Activated T-cell treated with anti-CD3 and anti-CD28 coated beads, Interleukin-2, amount 50 U/mL, for 48 hours (primary cell): Measurements from ENCODE around the gene SCRT2.
"Not testable (repeated sequence)": the region's sequence is repeated elsewhere in the genome, so short reads cannot be mapped to it uniquely, and the experiment has no call there.

ENCODE experiments used
- DNase-seq, 2 experiments: peaks; one replicate each; pipeline ENCODE4 v3.0.0-alpha.2; 2020

The SCRT2 gene

DNA sequence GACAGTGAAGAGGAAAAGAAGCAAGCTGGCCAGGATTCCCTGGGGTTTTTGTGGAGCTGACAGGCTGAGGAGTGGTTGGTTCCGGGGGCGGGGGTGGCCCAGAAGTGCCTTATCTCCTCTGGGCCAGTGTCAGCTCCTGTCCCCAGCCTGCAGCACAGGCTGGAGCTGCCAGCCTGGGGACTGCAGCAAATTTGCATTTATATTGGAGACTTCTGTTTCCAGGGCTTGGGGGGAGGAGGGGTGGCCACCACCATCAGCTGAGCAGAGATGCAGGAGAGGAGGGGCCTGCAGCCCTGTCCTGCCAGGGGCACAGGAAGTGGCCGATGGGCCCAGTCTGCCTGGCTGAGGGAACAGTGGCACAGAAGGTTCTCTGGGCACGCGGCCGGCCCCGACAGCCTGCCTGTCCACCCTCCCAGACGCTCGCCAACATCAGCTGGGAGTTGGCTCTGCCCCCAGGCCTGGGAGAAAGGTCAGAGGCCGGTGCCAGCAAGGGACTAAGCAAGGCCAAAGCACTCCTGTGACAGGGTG, 24.3 kb upstream of the SCRT2 start:
- no peak for DNase-seq

DNA sequence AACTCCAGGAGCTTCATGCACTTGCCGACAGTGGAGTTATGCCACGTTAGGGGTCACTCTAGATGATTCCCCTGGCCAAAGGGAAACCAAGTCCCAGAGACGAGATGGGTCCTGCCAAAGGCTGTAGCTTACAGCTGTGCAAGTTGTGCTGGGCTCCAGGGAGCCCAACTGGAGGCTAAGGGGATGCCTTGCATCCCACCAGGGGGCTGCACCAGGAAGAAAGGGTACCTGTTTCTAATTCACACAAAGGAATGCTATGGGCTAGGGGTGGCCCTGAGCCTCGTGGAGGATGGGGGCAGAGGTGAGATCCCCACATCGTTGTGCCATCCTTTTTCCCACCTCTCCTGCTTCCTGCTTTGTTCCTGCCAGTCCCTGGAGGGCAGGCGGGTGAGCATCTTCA, 23.7 kb upstream of the SCRT2 start:
- no peak for DNase-seq

DNA sequence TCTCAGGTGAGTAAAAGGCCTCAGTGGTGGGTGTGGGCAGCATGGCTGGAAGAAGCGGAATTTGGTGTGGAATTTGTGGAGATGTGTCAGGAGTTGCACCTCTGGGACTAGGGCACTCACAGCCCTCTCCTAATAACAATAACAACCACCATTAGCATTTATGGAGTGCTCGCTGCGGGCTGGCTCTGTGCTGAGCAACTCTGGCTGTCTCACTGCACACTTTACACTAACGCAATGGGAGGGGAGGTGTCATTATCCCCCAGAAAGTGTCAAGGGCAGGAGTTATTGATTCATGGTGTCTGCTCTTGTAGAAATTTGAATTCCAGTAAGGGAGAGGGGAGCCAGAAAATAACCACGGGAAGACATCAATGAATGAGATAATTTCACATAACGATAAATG, 22.7 kb upstream of the SCRT2 start:
- DNase-seq: no peak

DNA sequence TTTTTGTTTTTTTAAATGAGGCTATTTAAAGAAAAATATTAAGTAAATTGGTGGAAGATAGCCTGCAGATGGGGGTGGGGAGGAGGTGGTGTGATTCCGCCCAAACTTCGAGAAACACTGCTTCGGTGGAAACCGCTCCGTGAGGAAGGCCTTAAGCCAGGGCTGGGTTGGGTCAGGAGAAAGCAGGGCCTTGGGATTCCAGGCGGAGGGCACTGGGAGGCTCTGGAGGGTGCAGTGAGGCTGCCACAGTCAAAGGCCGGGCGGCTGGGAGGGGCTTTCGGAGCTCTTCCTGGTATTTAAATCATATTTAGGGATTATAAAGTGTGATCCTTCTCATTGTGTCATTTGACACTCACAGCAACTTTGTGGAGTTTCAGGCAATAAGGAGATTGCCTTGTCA, 22.2 kb upstream of the SCRT2 start:
- DNase-seq: no peak

DNA sequence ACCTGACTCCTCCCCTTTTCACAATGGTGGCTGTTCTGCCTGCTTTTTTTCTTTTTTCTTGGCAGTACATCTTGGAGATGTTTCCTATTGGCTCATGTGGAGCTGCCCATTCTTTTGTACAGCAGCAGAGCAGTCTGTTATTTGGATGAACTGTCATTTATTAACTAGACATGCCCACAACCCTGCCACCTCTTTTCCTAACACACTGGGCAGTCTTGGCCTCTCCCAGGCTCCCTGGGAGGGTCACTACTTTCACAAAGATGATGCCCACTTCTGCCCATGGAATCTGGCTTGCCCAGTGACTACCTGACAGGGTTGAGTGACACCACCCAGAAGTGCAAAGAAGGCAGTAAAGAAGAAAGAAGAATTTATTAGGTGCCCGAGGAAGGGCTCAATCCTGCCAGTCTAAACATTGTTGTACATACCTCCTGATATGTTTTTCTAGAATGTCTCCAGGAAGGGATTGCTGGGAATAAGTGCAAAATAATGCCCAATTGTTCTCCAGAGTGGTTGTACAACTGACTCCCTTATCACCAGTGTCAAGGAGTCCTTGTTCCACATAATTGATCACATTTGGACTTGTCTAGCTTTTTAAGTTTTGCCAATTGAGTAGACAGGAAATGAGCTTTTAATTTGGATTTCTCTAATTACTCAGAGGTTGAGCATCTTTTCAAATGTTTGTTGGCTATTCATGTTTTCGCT, 19.7 kb upstream of the SCRT2 start:
- DNase-seq: no peak

DNA sequence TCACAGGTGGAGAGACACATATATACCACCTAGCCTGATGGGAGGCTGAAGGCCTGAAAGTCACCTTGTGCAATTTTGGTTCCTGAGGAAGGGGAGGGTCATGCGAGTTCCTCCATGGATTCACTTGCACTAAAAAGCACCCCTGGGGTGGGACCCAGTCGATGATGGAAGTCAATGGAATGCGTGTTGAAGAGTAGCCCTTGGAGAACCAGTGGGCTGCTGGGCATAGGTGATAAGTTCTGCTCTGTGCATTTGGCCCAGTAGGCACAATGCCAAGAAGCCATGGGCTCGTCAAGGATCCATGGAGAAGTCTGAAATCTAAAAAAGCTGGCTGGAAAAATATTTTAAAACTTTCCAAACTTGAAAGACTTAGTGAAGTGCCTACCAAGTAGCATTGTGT, 18.9 kb upstream of the SCRT2 start:
- no peak for DNase-seq

DNA sequence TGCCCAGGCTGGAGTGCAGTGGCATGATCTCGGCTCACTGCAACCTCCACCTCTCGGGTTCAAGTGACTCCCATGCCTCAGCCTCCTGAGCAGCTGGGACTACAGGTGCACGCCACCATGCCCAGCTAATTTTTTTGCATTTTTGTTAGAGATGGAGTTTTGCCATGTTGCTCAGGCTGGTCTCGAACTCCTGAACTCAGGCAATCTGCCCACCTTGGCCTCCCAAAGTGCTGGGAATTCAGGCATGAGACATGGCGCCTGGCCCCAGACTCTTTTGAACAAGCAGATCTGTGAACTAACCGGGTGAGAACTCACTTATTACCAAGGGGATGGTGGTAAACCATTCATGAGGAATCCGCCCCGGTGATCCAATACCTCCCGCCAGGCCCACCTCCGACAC, 18.2 kb upstream of the SCRT2 start:
- not testable (repeated sequence) for DNase-seq

DNA sequence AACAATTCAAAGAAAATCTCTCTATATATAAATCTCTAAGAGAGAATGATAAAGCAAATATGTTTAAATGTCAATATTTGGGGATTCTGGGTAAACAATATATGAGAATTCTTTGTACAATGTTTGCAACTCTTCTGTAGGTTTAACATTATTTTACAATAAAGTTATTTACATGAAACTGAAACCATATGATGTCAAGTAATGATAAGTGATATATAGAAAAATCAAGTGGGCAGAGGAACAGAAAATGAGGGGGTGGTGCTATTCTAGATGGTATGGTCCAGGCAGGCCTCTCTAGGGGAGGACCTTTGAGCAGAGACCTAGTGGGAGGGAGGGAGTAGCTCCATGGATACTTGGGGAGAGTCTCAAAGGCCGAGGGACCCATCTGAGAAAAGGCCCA, 16.4 kb upstream of the SCRT2 start:
- no peak for DNase-seq

DNA sequence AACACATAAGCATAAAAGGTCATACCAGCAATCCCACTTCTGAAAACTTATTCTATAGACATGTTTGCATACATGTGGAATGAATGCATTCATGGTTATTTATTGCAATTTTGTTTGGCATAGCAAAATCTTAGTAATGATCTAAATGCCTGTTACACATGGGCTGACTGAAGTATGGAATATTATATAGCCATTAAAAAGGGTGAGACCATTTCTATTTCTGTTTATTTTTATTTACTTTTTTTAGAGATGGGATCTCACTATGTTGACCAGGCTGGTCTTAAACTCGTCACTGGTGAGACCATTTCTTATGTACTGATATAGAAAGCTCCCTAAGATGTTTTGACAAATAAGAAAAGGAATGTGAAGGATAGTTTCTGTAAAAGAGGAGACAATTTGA, 14.3 kb upstream of the SCRT2 start:
- no peak for DNase-seq

DNA sequence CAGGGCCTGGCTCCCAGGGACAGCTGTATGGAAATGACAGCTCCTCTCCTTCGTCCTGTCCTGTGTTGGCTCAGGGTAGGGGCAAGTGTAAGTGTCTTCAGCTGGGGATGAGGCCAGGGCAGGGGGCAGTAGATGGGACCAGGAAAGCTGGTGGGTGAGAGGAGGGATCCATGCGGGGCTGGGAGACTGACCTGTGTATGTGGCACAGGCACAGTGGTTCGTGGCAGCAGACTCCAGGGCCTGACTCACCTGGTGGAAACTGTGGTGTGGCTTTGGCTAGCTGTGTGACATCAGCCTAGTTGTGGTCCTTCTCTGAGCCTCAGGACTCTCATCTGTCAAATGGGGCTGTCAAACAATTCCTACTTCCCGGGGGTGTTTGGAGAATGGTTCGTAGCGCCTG, 13.7 kb upstream of the SCRT2 start:
- DNase-seq: no peak

DNA sequence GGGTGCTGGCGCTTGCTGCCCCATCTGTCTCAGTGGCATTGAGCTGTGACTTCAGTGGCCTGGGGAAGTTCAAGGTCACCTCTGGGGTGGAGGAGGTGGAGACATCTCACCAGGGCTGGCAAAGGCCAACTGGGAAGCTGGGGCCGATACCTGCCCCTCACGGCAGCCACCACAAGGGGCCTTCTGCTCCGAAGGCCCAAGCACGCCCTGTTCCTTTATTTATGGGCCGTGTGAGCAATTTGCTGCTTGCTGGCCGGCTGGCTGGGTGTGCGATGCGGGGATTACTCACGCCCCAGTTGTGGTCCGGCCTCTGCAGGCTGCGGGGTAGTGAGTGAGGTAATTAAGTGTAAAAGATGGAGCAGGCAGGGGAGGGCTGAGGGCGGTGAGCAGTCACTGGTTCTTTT, 13.2 kb upstream of the SCRT2 start:
- no peak for DNase-seq

DNA sequence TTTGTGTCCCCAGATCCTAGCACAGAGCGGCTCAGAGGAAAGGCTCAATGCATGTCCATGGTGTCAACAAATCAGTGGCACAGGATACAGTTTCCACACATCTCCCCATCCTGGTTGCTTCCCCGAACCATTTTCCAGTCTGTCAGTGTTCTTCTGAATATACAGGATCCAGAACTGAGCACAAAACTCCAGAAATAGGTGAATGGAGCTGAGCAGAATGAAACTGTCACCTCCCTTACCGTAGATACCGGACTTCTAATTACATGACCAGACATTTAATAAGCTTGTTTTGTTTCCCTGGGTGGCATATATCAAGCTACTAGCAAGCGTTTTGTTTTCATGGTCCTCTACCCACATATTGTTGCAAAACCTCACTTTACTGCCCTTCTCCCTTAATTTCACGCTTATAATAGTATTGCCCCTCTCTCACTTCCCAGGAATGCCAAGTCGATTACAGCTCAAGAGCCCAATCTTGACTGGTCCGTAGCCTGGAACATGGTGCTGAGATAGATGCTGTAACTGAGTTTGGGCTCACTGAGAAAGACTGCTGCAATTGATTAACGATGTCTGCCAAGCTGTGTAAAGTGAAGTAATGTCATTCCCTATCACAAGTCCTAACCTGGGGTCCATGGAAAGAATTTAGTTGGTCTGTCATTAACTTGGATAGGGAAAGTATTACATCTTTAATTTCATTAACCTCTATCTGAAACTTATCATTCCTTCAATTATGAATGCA, 12.0 kb upstream of the SCRT2 start:
- no peak for DNase-seq

DNA sequence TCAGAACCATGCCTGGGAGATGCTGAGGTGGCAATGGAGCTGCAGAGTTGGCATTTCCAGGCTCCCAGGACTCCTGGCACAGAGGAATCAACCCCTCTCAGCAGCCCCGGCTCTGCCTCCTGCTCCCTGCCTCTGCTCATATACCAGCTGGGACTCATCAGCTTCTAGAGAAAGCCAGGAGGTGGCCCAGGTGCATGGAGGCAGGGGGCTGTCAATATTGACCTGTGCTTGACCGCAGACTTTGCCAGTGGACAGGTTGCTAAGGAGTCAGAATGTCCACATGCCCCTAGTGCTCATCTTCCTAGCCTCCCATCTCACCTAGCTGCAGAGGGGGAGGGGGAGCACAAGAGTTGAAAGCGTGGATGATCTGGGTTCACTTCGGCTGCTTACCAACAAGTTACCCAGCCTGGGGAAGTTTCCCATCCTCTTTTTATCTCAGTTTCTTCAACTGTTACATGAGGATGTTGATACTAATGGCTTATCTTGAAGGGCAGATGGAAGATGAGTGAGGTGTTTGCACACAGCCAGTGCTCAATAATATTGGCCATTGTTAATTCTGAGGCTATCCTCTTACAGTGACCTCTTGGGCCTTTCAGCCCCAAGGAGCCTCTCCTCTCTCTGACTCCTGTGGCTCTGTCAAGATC, 9.2 kb upstream of the SCRT2 start:
- DNase-seq: no peak

DNA sequence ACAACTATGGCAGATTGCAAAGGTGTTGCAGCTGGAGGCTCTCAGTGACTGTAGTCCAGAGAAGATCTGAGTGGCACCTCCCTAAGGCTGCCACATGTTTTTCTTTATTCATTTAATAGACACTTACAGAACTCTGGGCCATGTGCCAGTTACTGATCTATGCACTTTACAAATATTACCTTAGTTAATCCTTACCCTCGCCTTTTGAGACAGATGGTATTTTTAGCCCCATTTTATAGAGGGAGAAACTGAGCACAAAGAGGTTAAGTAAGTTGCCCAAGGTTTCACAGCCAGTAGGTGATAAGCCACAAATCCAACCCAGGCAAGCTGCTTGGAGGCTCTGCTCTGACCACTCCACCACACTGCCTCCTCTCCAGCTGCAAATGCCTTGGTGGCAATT, 6.5 kb upstream of the SCRT2 start:
- DNase-seq: no peak

DNA sequence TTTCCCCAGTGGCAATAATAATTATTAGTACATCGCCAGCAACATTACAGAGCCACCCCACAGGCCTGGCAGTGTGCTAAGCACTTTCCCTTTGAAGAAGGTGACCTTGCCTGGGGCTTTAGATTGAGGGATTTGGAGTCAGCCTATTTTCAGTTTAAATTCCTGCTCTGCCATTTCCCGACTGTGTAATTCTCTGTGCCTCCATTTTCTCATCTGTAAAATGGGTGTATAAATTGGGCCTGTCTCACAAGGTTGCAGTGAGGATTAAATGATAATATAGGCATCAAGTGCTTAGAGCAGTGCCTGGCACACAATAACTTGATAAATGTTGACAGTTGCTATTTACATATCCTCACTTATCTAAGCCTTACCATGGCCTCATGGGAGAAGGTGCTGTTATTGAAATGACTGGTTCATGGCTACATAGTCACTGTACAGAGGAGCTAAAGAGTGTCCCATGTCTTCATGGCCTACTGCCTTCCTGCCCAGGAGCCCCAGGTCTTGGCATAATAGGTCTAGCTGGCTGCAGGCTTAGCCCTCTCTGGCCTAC, 5.1 kb upstream of the SCRT2 start:
- DNase-seq: no peak

DNA sequence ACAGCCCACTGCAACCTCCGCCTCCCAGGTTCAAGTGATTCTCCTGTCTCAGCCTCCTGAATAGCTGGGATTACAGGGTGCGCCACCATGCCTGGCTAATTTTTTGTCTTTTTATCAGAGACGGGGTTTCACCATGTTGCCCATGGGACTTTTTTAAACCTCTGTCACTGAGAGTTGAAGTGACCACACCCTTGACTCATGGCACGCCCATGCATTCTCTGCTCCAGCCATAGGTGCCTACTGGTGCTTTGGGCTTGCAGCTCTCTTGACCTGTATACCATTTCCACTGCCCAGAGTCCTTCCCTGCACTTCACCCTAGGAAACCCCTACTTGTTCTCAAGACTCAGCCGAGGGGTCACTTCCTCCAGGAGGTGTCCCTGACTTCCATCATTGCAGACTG, 2.4 kb upstream of the SCRT2 start:
- DNase-seq: no peak

DNA sequence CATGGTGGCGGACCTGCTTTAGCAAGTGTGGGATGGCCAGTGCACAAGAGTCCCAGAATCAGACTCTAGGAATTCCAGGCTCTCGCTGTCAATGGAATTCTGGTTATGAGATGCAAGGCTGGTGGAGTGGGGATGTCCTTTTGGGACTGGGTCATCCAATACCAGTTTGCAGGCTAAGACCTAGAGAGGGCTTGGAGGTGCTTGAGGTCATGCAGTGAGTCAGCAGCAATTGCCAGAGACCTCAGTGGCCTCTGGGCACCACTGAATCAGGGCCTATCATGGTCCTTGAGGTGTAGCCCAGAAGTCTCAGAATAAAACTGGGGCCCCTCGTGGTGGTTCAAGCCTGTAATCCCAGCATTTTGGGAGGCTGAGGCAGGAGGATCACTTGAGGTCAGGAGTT, 1.4 kb upstream of the SCRT2 start:
- no peak for DNase-seq

DNA sequence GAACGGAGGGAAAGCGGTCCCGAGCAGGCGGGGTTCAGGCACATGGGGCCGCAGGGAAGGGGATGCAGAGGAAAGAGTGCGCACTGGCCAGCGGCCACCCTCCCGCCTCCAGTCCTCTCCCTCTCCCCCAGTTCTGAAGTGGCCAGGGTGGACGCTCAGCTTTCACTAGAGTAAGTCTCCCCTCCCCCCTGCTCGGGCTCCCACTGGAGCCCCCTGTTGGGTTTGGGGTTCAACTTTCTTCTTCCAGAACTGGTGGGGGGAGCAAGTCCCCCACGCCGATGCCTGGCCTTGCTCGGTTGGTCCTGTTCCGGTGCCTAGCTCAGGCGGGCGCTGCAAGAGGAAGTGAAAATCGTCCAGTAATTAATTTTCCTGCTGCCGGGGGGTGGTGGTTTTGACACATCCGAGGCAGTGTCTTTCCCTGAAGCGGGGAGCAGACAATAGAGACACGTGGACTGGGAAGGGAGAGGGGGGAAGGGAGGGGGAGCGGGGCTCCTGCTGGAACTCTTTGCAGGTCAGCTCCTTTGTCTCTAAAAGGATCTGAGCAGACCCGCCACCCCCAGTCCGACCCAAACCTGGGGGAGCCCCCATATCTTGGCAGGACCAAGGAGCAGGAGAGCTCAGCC, 824 bp upstream of the SCRT2 start:
- DNase-seq: no peak

DNA sequence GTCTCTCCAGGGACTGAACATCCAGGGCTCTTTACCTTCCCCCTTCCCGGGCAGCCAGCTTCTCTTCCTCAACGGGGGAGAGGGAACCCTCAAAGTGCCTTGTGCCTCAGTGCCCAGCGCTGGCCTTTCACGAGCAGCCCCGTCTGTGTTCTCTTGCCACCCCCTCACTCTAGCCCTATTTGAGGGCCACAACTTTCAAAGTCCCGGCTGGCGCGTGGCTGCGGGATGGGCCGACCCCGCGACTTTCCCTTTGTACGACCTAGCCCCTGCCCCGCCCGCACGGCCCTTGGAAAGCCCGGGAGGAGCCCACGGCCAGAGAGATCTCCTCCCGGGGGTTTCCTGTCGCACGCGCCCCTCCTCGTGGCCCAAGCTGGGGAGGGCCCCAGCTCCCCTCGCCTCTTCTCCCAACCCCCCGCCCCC, 559 bp downstream of the SCRT2 start:
- no peak for DNase-seq

DNA sequence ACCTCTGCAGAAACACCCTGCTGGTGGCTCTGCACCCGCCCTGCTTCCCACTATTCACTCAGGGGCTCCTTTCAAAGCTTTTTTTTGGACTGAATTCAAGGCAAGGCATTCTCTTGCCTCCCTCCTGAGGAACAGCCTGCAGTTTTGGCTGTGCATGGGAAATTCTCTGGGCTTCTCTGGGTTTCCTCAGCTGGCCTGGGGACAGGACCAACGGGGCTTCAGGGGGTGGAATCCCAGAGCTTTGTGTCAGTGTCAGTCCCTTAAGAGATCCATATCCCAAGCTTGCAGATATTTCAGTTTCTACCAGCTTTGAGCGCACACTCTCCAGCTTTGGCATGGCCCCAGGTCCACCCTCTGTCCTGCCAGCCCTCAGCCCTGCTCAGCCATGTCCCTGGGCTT, 2.0 kb downstream of the SCRT2 start:
- DNase-seq: no peak

DNA sequence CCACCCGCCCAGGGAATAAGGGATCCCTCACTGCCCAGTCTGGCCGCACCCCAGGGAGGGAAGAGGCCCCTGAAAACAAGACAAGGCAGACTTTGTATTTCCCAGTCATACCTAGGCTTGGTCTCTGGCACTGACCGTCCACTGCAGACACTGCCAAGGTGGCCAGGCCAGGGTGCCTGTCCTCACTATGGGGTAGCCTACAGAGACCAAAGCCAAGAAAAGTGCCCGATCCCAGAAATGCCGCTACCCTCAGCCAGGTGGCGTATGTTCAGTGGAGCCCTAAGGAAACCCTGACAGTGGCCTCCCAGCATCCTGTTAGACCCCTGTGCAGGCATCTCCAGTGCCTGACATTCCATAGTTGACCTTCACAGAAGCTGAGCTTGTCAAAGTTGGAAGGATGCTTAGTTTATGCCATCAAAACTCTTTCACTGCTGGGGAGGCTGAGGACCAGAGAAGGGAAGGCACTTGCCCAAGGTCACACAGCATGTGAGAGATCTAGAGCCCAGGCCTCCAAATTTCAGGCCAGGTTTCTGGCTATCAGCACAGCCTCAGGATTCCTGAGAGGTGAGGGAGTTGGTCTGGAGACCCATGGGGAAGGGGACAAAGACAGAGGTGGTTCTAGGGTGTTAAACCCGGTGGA, 2.5 kb downstream of the SCRT2 start:
- DNase-seq: no peak

DNA sequence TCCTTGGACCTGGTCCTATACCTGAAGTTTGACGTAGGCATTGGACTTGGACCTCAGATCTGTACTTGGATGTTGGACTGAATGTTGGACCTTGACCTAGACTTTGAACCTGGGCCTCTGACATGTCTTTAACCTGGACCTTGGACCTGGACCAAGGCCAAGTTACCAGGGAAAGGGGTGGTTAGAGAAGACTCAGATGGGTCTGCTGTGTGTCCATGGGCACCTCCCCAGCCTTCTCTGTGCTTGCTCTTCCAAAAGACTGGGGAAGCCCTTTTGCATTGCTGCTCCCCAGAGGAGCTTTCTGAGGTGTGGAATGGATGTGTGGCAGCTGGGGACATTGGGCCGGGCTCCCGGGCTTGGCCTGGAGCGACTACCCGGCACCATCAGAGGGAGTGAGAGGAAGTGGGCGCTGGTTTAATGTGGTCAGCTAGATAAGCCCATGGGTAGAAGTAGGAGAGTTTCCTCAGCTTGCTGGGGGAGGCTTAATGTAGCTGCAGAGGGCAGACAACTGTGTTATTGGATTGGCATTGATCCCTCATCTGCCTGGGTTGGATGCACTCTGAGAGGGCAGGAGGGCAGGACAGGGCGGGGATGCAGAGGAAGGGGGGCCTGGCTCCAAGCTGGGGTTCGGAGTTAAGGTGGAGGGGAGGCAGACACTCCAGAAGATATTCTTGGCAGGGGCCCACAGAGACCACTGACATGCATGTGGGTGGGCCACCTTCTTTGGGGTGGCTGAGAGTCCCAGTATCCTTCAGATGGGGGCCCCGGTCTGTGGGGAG, 4.2 kb downstream of the SCRT2 start:
- DNase-seq: no peak
